H1 (cell line): ENCODE data around the gene TSHR. TPM values are rescaled to one million over a fixed set of nuclear protein-coding genes. Genes with fewer than 3 reads are reported as not detected.

Source experiments
- CBX5 ChIP-seq: fragments of 300-800, 300-1000 bp; sonication (generic); IDR thresholded peaks from 2 replicates; pipeline ENCODE4 v1.7.1; 2016; ENCODE audit warnings: antibody characterized with exemption, low read length, low read depth
- CBX8 ChIP-seq: fragments of 300-800, 300-1000 bp; sonication (generic); IDR thresholded peaks from 2 replicates; pipeline ENCODE4 v1.7.1; 2016; ENCODE audit warnings: low read depth, low read length, borderline replicate concordance
- CHD2 ChIP-seq: IDR thresholded peaks from 2 replicates; pipeline ENCODE4 v1.6.1; 2012; ENCODE audit warnings: low read length, improper control_type of control experiment
- EP300 ChIP-seq, 2 experiments: IDR thresholded peaks; 1 replicate in 1 of 2; 2 replicates in 1 of 2; pipeline ENCODE4 v1.6.1; 2011 to 2012; ENCODE audit warnings: low read depth in 2 of 2, low read length in 2 of 2, mild to moderate bottlenecking in 2 of 2, borderline replicate concordance in 1 of 2, inconsistent platforms in 1 of 2, moderate library complexity in 1 of 2
- JUND ChIP-seq: IDR thresholded peaks from 2 replicates; pipeline ENCODE4 v1.6.1; 2011; ENCODE audit warnings: mild to moderate bottlenecking, improper control_type of control experiment, low read length
- KDM1A ChIP-seq: fragments of 200-600, 300-600 bp; sonication (generic); IDR thresholded peaks from 2 replicates; pipeline ENCODE4 v1.7.1; 2016; ENCODE audit warnings: mild to moderate bottlenecking, low read length, borderline replicate concordance
- KDM4A ChIP-seq: IDR thresholded peaks from one replicate; pipeline ENCODE4 v1.7.1; 2012; ENCODE audit warnings: low read depth, mild to moderate bottlenecking, moderate library complexity, low read length, inconsistent platforms; ENCODE audit not compliant: severe bottlenecking
- NANOG ChIP-seq: IDR thresholded peaks from 2 replicates; pipeline ENCODE4 v1.6.1; 2011; ENCODE audit warnings: low read length, low read depth, mild to moderate bottlenecking, inconsistent platforms; ENCODE audit not compliant: insufficient read depth, poor library complexity, severe bottlenecking
- POU5F1 ChIP-seq: IDR thresholded peaks from 2 replicates; pipeline ENCODE4 v1.6.1; 2011; ENCODE audit warnings: low read depth, mild to moderate bottlenecking, low read length, moderate library complexity
- RFX5 ChIP-seq: IDR thresholded peaks from 2 replicates; pipeline ENCODE4 v1.6.1; 2011; ENCODE audit warnings: low read depth, low read length, improper control_type of control experiment, borderline replicate concordance
- SIN3A ChIP-seq, 2 experiments: IDR thresholded peaks in 1 of 2; conservative IDR thresholded peaks in 1 of 2; 2 replicates each; pipeline ENCODE4 v1.6.1; 2011 to 2012; ENCODE audit warnings: low read length in 2 of 2, improper control_type of control experiment in 1 of 2, low read depth in 1 of 2, mild to moderate bottlenecking in 1 of 2
- SIRT6 ChIP-seq: IDR thresholded peaks from one replicate; pipeline ENCODE4 v1.7.1; 2012; ENCODE audit warnings: low read length, inconsistent platforms
- SIX5 ChIP-seq: IDR thresholded peaks from 2 replicates; pipeline ENCODE4 v1.6.1; 2011; ENCODE audit warnings: mild to moderate bottlenecking, low read depth, low read length
- YY1 ChIP-seq: IDR thresholded peaks from 2 replicates; pipeline ENCODE4 v1.6.1; 2011; ENCODE audit warnings: low read depth, mild to moderate bottlenecking, low read length
- ZNF274 ChIP-seq: IDR thresholded peaks from 2 replicates; pipeline ENCODE4 v1.7.0; 2012; ENCODE audit warnings: low read length, borderline replicate concordance; ENCODE audit errors: extremely low read depth
- polyA plus RNA-seq, 7 experiments: library from polyadenylated mRNA; depleted of rRNA in 3 of 7; stranded (reverse) in 5 of 7; unstranded in 2 of 7; fragments of >200 nt in 5 of 7; fragments of 200-250 nt in 2 of 7; gene quantifications; 1 replicate in 5 of 7; 2 replicates in 1 of 7; 4 replicates in 1 of 7; pipeline versions ENCODE4 v1.2.1 to v1.2.3, GENCODE V29; 2011 to 2013; ENCODE audit warnings: missing spikeins in 2 of 7, mixed read lengths in 2 of 7
- total RNA-seq: library from RNA; stranded (reverse); fragmentation: NEBNext Ultra II Directional; extraction: Animal tissue kit (Norgen Biotek cat#: 25700); gene quantifications from 2 replicates; pipeline ENCODE4 v1.2.1, GENCODE V29; 2021

The TSHR gene
- total and polyA plus RNA-seq, 2 of the 8 experiments (the other 6 are each of a cell fraction or from before 2014, with no cell fraction given) = 0.27 TPM; not detected in 1

GRCh38 chr14:80941241-80942185 is 13.9 kb upstream of the TSHR start, which contains the start of gene CEP128 (continued):
- TF ChIP-seq SIRT6 (no peak), CHD2 (no peak), POU5F1 (no peak), ZNF274 (no peak), KDM1A (no peak), CBX5 (no peak), SIN3A (conservative IDR thresholded peaks at IDR 0.05 in 1 of 2, IDR thresholded peaks at IDR 0.05 in 1 of 2; ENCODE audit: low read depth in 1 of 2, low read length in 2 of 2) (peak in 1 of 2 experiments; percentile 88; a peak in 2 of 4 replicates), RFX5 (no peak), JUND (no peak), SIX5 (peak; percentile 94), KDM4A (peak; percentile 64), EP300 (IDR thresholded peaks at IDR 0.05; ENCODE audit: borderline replicate concordance in 1 of 2, low read depth in 2 of 2, low read length in 2 of 2) (no peak), YY1 (peak; percentile 50; the same call in 1 of the 2 replicates), NANOG (no peak), CBX8 (no peak)
